Measurements from ENCODE around the gene LEPROT.

Gene LEPROT

GRCh38 chr1:65420590-65421350 is at the start of gene LEPROT, which contains the start of gene LEPR (continued):
- TF ChIP-seq BCL6B (tag by site-specific recombination; IDR thresholded peaks at IDR 0.05) (no peak), ZBTB48 (tag by site-specific recombination; IDR thresholded peaks at IDR 0.05) (peak; percentile 90), ZNF518A (tag by site-specific recombination; conservative IDR thresholded peaks at IDR 0.05; ENCODE audit: low read depth) (peak; percentile 55), ZNF488 (tag by site-specific recombination; IDR thresholded peaks at IDR 0.05) (no peak), ZFHX2 (tag by site-specific recombination; conservative IDR thresholded peaks at IDR 0.05) (peak; percentile 73), ZBTB1 (tag by site-specific recombination; IDR thresholded peaks at IDR 0.05) (no peak), ZNF148 (tag by site-specific recombination; IDR thresholded peaks at IDR 0.05; ENCODE audit: borderline replicate concordance) (no peak), ZNF600 (tag by site-specific recombination; IDR thresholded peaks at IDR 0.05) (peak; percentile 63; the same call in 1 of the 2 replicates), MYNN (tag by site-specific recombination; IDR thresholded peaks at IDR 0.05; ENCODE audit: borderline replicate concordance) (no peak), ZNF610 (tag by site-specific recombination; IDR thresholded peaks at IDR 0.05; ENCODE audit: borderline replicate concordance) (peak; percentile 84; the same call in 1 of the 2 replicates), GLIS1 (tag by site-specific recombination; IDR thresholded peaks at IDR 0.05) (no peak; the same call in 1 of the 2 replicates), ZNF404 (tag by site-specific recombination; IDR thresholded peaks at IDR 0.05) (no peak), ZNF513 (tag by site-specific recombination; IDR thresholded peaks at IDR 0.05) (no peak), ZNF302 (tag by site-specific recombination; IDR thresholded peaks at IDR 0.05; ENCODE audit: low read depth) (no peak), ZNF558 (tag by site-specific recombination; IDR thresholded peaks at IDR 0.05) (no peak), GLIS2 (tag by site-specific recombination; IDR thresholded peaks at IDR 0.05) (peak; percentile 91), ZNF555 (tag by site-specific recombination; conservative IDR thresholded peaks at IDR 0.05) (no peak), ZNF473 (tag by site-specific recombination; IDR thresholded peaks at IDR 0.05) (no peak), ZBTB26 (tag by site-specific recombination; optimal IDR thresholded peaks at IDR 0.05) (peak; percentile 85), ZNF184 (tag by site-specific recombination; IDR thresholded peaks at IDR 0.05) (no peak), MEIS1 (CRISPR knock-in tag; IDR thresholded peaks at IDR 0.05; ENCODE audit: borderline replicate concordance) (no peak), CTCF (tag by site-specific recombination; IDR thresholded peaks at IDR 0.05) (peak; percentile 65), BCL11B (tag by site-specific recombination; IDR thresholded peaks at IDR 0.05; ENCODE audit: low read depth) (peak; percentile 60; the same call in 1 of the 2 replicates), ZNF37A (tag by site-specific recombination; IDR thresholded peaks at IDR 0.05) (no peak)

Measured in HEK293 (cell line).